HG03378 (cell line): ENCODE data around the gene MSRB2.
"Not testable (repeated sequence)": the region's sequence is repeated elsewhere in the genome, so short reads cannot be mapped to it uniquely, and the experiment has no call there.

ENCODE experiments used
- ATAC-seq: cut with Tn5 transposase; IDR thresholded peaks from one replicate; pipeline ENCODE4 v1.9.1; 2021; ENCODE audit warnings: mild to moderate bottlenecking, moderate library complexity; ENCODE audit not compliant: unreplicated experiment

The MSRB2 gene

DNA sequence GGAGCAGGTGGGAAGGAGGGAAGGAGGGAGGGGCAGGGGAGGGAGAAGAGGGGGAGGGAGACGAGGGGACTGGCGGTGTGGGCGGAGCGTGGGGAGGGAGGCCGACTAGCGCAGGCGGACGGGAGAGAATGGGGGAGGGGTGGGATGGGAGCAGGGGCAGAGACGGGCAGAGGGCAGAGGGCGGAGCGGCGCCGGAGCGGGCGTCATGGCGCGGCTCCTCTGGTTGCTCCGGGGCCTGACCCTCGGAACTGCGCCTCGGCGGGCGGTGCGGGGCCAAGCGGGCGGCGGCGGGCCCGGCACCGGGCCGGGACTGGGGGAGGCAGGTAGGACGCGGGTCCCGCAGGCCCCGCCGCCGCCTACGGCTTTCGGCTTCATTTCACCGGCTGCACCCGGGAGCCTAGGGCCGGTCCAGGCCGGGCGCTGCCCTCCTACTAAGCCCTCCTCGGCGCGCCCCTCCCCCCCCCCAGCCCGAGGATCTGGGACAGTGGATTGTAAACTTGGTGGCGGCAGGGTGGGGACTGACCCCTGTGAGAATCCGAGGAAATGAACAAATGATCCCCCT is at the start of gene MSRB2:
Gene MSRB2, plus strand, starts transcription at position 176 of the 562 bp plus-strand sequence. Its CDS starts 30 bp downstream, at position 206.
- ATAC-seq = peak; percentile 42

DNA sequence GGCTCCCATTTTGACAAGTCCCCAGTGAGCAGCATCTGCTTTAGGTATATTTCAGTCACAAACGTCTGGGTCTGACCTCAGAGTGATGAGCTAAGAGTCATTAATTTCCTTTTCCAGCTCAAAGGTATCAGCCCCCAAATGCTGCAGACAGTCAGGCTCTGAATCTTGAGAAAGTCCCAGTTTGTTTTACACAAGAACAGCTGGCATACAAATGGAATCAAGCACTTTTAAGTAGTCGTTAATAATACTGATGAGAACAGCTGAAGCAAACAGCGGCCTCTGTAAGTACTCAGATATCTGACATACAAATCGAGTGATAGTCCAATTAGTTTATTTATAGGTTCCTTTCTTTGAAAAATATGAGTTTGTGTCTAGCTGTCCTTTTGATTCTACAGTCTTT is 49.4 kb upstream of the MSRB2 start:
- no peak for ATAC-seq

DNA sequence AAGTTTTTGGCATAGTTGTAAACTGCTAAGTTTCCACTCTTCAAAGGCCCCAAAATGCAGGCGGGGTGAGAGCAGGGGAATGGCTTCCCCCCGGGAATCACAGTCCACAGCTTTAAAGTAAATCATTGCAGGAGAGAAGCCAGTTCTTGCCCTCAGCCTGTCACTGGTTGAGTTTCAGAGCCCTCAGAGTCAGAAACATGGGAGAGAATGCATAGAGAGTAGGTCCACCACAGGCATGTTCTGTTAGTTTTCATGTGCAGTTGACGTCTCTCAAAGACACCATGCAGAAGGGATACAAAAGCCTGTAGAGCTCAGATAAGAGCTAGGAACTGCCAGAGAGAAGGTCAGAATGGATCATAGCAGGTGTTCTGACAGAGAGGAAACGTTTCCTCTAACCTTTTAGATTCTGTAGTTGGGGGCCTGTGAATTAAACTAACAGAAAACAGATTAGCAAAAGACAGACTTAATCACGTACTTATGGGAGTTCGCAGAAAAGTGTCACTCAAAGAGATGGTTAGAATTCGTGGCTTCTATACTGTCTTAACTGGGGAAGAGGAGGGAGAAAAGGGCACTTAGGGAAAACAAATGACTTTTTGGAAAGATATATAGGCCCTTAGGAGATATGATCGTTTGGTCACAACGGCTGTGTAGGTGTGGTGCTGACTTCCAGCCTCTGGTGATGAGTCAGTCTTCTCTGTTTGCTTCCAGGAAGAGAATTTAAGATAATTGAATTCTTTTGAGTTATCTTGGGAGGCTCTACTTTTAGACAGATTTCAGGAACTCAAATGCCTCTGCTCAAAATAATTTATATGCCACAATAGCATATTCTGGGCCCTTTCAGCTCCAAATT is 48.0 kb upstream of the MSRB2 start:
- no peak for ATAC-seq

DNA sequence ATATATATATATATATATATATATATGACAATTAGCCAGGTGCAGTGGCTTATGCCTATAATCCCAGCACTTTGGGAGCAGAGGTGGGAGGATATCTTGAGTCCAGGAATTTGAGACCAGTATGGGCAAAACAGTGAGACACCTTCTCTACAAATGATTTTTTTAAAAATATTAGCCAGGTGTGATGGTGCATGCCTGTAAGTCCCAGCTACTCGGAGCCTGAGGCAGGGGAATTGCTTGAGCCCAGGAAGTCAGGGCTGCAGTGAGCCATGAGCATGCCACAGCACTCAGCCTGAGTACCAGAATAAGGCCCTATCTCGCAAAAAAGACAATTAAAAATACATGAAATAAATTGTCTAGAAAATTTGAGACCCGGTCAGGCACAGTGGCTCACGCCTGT is 47.2 kb upstream of the MSRB2 start:
- no peak for ATAC-seq

DNA sequence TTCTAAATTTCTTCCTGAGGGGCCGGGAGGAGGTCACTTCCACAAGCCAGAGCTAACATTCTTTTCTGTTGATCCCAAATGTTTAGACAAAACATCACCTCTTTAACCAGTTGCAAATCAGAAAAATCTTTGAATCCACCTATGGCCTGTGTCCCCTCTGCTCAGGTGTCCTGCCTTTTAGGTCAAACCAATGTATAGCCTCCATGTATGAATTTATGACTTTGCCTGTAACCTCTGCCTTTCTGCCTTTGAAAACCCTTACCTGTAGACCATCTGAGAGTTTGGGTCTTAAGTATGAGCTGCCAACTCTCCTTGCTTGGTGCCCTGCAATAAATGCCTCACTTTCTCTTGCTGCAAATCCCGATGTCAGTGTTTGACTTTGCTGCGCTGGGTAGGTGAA is 44.1 kb upstream of the MSRB2 start:
- ATAC-seq = no peak

- ATAC-seq = no peak
Measured at GRCh38 chr10:23051855-23052331, 43.5 kb upstream of the MSRB2 start.

DNA sequence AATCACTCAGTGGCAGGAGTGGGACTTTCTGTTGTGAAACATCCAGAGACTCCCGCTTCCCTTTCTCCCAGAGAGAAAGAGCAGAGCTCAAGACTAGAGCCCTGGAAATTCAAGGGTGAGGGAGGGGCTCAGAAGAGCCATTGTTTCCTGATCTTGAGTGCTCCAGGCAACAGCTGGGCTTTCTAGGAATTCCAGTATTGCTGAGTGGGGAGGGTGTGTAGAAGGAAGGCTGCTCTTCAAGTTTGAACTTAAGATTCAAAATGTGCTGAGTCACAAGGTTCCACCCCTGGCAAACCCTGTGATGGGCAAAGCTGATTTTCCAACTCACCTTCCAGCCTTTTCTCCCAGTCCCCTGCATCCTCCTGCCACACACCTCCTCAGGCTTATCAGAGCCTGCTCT is 42.3 kb upstream of the MSRB2 start:
- no peak for ATAC-seq

- ATAC-seq = no peak
Measured at GRCh38 chr10:23055424-23056185, 39.8 kb upstream of the MSRB2 start.

- no peak for ATAC-seq
Measured at GRCh38 chr10:23056186-23056579, 39.2 kb upstream of the MSRB2 start.

- ATAC-seq = no peak
Measured at GRCh38 chr10:23058366-23058765, 37.0 kb upstream of the MSRB2 start.

GRCh38 chr10:23060918-23061317 is 34.5 kb upstream of the MSRB2 start:
- no peak for ATAC-seq

DNA sequence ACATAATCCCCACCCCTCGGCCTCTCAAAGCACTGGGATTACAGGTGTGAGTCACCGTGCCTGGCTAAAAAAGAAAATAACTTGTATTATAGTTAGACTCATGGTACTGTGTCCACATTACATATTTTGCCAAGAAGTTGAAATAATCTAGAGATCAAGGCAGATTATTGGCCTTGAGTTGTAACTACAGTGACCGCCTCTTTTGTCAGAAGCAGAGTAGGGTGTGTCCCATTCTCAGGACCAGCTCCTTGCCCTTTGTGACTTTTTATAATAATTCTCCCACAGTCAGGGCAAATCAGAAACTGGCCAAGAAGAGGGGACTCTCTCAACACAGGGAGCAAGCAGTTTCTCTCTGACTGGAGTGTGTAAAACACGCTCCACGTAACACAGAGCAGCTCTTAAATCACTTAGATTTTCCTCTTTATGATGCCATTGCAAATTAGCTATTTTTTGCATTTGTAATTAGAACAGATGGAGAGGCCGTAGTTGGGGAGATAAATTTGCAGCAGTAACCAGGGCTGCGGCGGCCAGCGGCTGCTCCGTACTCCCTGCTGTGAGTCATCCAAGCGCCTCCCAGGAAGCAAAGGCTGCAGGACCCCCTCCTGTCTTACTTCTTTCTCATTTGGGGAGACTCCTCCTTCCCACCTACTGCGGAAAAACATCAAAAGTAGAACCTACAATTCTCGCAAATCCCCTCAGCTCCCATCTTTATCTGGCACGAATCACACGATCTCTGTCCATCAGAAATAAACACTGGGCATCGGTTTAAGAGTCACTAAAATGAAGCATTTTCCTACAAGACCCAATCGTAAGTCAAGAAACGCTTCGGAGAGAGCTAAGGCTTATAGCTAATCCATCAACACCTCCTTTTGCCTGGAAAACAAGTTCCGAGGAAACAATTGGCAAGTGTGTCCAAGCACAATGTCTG is 32.1 kb upstream of the MSRB2 start:
- ATAC-seq = no peak

DNA sequence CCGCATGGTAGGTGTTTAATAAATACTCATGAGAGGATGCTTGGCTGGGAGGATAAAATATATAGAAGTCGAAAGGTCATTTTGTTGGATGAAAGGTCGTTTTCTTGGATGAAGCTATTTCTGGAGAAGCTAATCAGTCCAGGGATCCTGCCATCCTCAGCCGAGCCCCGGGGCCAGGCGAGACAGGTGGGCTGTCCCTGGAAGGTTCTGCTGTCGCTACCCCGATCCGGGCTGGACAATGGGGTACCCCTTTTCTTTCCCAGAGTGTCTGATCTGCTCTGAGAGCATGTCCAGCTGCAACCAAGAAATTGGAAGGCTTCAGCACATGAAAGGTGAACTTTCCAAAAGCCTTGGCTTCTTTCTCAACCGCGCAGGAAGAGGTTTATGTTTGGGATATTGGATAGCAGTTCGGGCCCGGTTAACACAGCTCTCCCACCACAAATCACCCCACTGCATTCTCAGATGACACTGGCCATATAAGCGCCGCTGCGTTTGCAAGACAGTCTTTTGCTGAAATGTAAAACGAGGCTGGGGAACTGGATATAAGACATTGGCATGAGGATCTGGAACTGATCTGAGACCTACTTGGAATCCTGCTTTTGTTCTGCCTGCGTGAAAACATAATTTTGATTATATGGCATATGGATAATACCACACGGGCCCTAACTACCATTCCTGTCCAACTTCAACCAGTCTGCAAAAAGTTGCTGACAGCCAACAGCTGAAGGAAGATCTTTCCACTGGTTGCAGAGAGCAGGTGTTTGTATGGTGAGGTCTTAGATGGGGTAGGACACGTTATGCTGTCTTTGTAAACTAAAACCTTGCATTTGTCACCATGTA is 31.2 kb upstream of the MSRB2 start:
- ATAC-seq = no peak

GRCh38 chr10:23064813-23065114 is 30.6 kb upstream of the MSRB2 start:
- ATAC-seq = not testable (repeated sequence)

DNA sequence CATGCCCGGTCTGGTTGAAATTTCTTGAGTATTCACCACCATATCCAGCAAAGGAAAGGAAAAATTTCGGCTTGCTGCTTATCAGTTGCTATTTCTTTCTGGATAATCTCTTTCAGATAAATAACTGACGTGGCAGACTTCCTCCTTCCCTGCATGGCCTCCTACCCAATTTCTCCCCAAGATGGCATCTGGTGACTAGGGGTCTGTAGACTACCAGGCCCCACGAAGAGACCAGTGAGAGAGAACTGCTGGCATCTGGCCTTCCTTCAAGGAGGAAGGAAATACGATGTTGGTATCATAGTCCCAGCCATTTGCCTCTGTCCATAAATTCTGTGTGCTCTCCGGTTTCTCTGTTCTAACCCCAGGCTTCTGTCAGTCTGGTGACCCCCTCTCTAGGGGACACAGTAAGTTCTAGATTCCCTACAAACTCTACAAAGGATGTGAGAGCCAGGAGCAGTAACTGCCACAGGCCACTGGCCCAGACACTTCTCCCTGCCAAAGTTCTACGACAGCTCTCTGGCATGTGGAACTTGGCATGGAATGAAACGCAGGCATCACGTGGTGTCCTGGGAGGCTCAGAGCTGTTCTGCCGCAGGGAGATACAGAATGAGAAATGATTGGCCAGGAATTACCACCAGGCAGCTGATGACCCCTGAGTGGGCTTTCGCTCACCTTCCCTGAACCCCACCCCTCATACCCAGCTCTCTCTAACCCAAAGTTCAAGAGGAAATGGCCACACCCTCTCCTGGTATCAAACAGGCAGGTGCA is 30.0 kb upstream of the MSRB2 start:
- no peak for ATAC-seq

DNA sequence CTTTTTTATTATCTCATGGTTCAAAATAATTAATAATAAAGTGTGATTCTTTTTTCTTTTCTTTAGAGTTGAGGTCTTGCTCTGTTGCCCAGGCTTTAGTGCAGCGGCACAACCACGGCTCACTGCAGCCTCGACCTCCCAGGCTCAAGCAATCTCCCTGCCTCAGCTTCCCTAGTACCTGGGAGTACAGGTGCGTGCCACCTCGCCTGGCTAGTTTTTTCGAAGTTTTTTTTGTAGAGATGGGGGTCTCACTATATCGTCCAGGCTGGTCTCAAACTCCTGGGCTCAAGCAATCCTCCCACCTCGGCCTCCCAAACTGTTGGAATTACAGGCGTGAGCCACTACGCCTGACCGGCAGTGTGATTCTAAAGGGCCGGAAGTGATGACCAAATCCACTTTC is 28.0 kb upstream of the MSRB2 start:
- no peak for ATAC-seq

GRCh38 chr10:23067939-23068775 is 27.2 kb upstream of the MSRB2 start:
- ATAC-seq = peak; percentile 56
